Sigmoid colon (tissue), 4 donors: Measurements from ENCODE around the gene OR5AC2.

Source experiments
- CTCF ChIP-seq, 4 experiments: fragments of 450-650 bp in 3 of 4; fragments of 200-600 bp in 1 of 4; IDR thresholded peaks; one replicate each; pipeline ENCODE4 v1.5.1; 2016 to 2019; ENCODE audit warnings: antibody characterized with exemption in 4 of 4, mild to moderate bottlenecking in 3 of 4, moderate library complexity in 2 of 4
- POLR2AphosphoS5 ChIP-seq, 4 donors: sonication (generic); formaldehyde crosslinking; IDR thresholded peaks; one replicate each; pipeline ENCODE4 v1.6.1; 2017; ENCODE audit warnings: antibody characterized with exemption in 4 of 4

DNA sequence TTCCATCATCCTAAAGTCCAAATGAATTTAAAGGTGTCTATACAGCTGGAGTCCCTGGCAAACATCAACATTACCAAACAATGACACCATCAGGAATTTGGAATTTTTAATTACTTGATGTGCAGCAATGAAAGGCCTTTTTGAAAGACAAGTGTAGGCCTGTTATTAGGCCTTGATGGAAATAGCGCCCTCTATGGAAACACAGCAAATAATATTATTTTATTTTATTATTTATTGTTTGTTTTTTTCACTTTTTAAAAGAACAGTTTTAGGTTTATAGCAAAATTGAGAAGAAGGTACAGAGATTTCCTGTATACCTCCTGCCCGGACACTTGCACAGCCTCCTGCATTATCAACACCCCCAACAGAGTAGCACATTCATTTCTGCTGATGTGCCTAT is 18.1 kb upstream of the OR5AC2 start:
- TF ChIP-seq POLR2AphosphoS5 (IDR thresholded peaks at IDR 0.05) (no peak), CTCF (IDR thresholded peaks at IDR 0.05) (no peak)
